HFF-Myc (cell line): ENCODE data around the gene CHST2.

Source experiments
- DNase-seq: peaks from one replicate; pipeline ENCODE4 v3.0.0-alpha.2; 2011; ENCODE audit warnings: low read depth; ENCODE audit errors: extremely low read depth
- H3K4me3 ChIP-seq: replicated peaks from 2 replicates; pipeline ENCODE4 v1.5.1; 2011; ENCODE audit warnings: low read depth, mild to moderate bottlenecking, control low read depth, low read length
- CTCF ChIP-seq: IDR thresholded peaks from 2 replicates; pipeline ENCODE4 v1.5.1; 2012; ENCODE audit warnings: mild to moderate bottlenecking, low read depth, low read length, control low read depth; ENCODE audit errors: missing control alignments

Gene CHST2

GRCh38 chr3:143090486-143090885 is 29.1 kb upstream of the CHST2 start:
- TF ChIP-seq CTCF = no peak
- H3K4me3 ChIP-seq = no peak overlapping the region
- no peak for DNase-seq

- no peak for DNase-seq
- no peak for TF ChIP-seq CTCF
- H3K4me3 ChIP-seq = no peak overlapping the region
Measured at GRCh38 chr3:143090976-143091837, 28.4 kb upstream of the CHST2 start.

GRCh38 chr3:143092191-143092590 is 27.4 kb upstream of the CHST2 start:
- no peak for TF ChIP-seq CTCF
- no peak for DNase-seq
- no peak overlapping the region for H3K4me3 ChIP-seq

- no peak for DNase-seq
- no peak for TF ChIP-seq CTCF
- H3K4me3 ChIP-seq = no peak overlapping the region
Measured at GRCh38 chr3:143095813-143096212, 23.8 kb upstream of the CHST2 start.

GRCh38 chr3:143098032-143098764 is 21.4 kb upstream of the CHST2 start:
- TF ChIP-seq CTCF = no peak
- no peak for DNase-seq

GRCh38 chr3:143099210-143099609 is 20.4 kb upstream of the CHST2 start:
- no peak for DNase-seq
- H3K4me3 ChIP-seq = no peak overlapping the region
- TF ChIP-seq CTCF = no peak

More at GRCh38 chr3:143098032-143098764, 21.4 kb upstream of the CHST2 start:
- no peak overlapping the region for H3K4me3 ChIP-seq
